Gastrocnemius medialis (tissue), 4 donors: ENCODE results near the gene DCLK2. TPM values are rescaled to one million over a fixed set of nuclear protein-coding genes. Genes with fewer than 3 reads are reported as not detected.

Experiments
- ATAC-seq, 2 donors: fragments of 150-250 bp; one replicate each; pipeline ENCODE4 v1.9.1; 2016
- DNase-seq, 2 donors: peaks; one replicate each; pipeline ENCODE4 v3.0.0-alpha.2; 2019
- H3K27ac ChIP-seq, 4 donors: fragments of 200-600 bp; sonication (generic); 1 replicate in 1 of 4; 2 replicates in 3 of 4; pipeline ENCODE4 v1.5.1; 2016 to 2018; ENCODE audit warnings: mild to moderate bottlenecking in 2 of 4, moderate library complexity in 1 of 4
- H3K27me3 ChIP-seq, 3 donors: fragments of 200-600 bp; sonication (generic) in 2 of 3; 1 replicate in 1 of 3; 2 replicates in 2 of 3; pipeline versions ENCODE4 v1.5.1 to v1.6.0; 2016 to 2019; ENCODE audit warnings: mild to moderate bottlenecking in 1 of 3, moderate library complexity in 1 of 3
- H3K36me3 ChIP-seq, 2 donors: fragments of 200-600 bp; sonication (generic) in 1 of 2; one replicate each; pipeline ENCODE4 v1.5.1; 2017 to 2018
- H3K4me1 ChIP-seq, 2 donors: fragments of 200-600 bp; sonication (generic) in 1 of 2; one replicate each; pipeline ENCODE4 v1.5.1; 2016 to 2017; ENCODE audit warnings: mild to moderate bottlenecking in 2 of 2
- H3K4me3 ChIP-seq, 4 donors: fragments of 200-600 bp; sonication (generic) in 3 of 4; 1 replicate in 1 of 4; 2 replicates in 3 of 4; pipeline ENCODE4 v1.5.1; 2016 to 2019; ENCODE audit warnings: mild to moderate bottlenecking in 2 of 4
- H3K9me3 ChIP-seq, 3 donors: fragments of 200-600 bp; sonication (generic) in 2 of 3; 1 replicate in 1 of 3; 2 replicates in 2 of 3; pipeline ENCODE4 v1.5.1; 2016 to 2019
- CTCF ChIP-seq, 5 experiments: fragments of 450-650 bp in 3 of 5; fragments of 200-600 bp in 2 of 5; sonication (generic) in 2 of 5; IDR thresholded peaks in 4 of 5; conservative IDR thresholded peaks in 1 of 5; 1 replicate in 4 of 5; 2 replicates in 1 of 5; pipeline ENCODE4 v1.5.1; 2016 to 2019; ENCODE audit warnings: antibody characterized with exemption in 5 of 5, mild to moderate bottlenecking in 3 of 5, moderate library complexity in 3 of 5
- POLR2A ChIP-seq, 2 donors: fragments of 450-650 bp; IDR thresholded peaks; one replicate each; pipeline ENCODE4 v1.6.1; 2017; ENCODE audit warnings: antibody characterized with exemption in 2 of 2, mild to moderate bottlenecking in 2 of 2, moderate library complexity in 2 of 2
- in situ Hi-C, 4 donors: fragments of 200-750 bp; cut with MboI; loops; one replicate each; pipeline versions ENCODE4 v1.15.0 to v1.8.0; 2017; ENCODE audit warnings: low sequenced_read_pairs in 4 of 4
- intact Hi-C: fragments of 100-400 bp; cut with DNase I; formaldehyde crosslinking; loops from one replicate; pipeline ENCODE4 v1.15.1; 2023; ENCODE audit warnings: low total_unique reads
- total RNA-seq, 4 donors: library from RNA; depleted of rRNA; stranded (reverse); fragments of >200 nt; gene quantifications; one replicate each; pipeline versions ENCODE4 v1.1.0 to v1.2.3, GENCODE V29; 2016

The DCLK2 gene
- total RNA-seq, 4 donors from 2014 or later = 0.29 to 0.97 (median 0.47) TPM

GRCh38 chr4:150140774-150141400 lies 62.6 kb downstream of the DCLK2 start:
- no peaks in the 10 kb centered on the region for H3K9me3 ChIP-seq
- no peaks in the 10 kb centered on the region for H3K27me3 ChIP-seq
- in situ Hi-C loops = no loop called here
- DNase-seq (no peak), ATAC-seq (no peak)
- no peaks in the 10 kb centered on the region for H3K4me1 ChIP-seq
- intact Hi-C loops = no loop called here
- H3K4me3 ChIP-seq = no peak overlapping the region
- no peak for TF ChIP-seq POLR2A (IDR thresholded peaks at IDR 0.05)
- TF ChIP-seq CTCF (IDR thresholded peaks at IDR 0.05 in 4 of 5, conservative IDR thresholded peaks at IDR 0.05 in 1 of 5) = no peak
- no peak overlapping the region for H3K27ac ChIP-seq
- no peaks in the 10 kb centered on the region for H3K36me3 ChIP-seq

GRCh38 chr4:150141756-150142155 lies 63.5 kb downstream of the DCLK2 start:
- no peaks in the 10 kb centered on the region for H3K27me3 ChIP-seq
- ATAC-seq (no peak), DNase-seq (no peak)
- H3K4me1 ChIP-seq = no peaks in the 10 kb centered on the region
- intact Hi-C loops = no loop called here
- no peak overlapping the region for H3K4me3 ChIP-seq
- H3K27ac ChIP-seq = no peak overlapping the region
- TF ChIP-seq POLR2A (IDR thresholded peaks at IDR 0.05) (no peak), CTCF (IDR thresholded peaks at IDR 0.05 in 4 of 5, conservative IDR thresholded peaks at IDR 0.05 in 1 of 5) (no peak)
- H3K36me3 ChIP-seq = no peaks in the 10 kb centered on the region
- no peaks in the 10 kb centered on the region for H3K9me3 ChIP-seq
- in situ Hi-C loops = no loop called here

GRCh38 chr4:150142831-150143230 lies 64.6 kb downstream of the DCLK2 start:
- Histone ChIP-seq H3K4me3 (no peak overlapping the region), H3K27ac (no peak overlapping the region), H3K9me3 (no peaks in the 10 kb centered on the region), H3K27me3 (no peaks in the 10 kb centered on the region), H3K4me1 (no peaks in the 10 kb centered on the region), H3K36me3 (no peaks in the 10 kb centered on the region)
- TF ChIP-seq CTCF (IDR thresholded peaks at IDR 0.05 in 4 of 5, conservative IDR thresholded peaks at IDR 0.05 in 1 of 5) (no peak), POLR2A (IDR thresholded peaks at IDR 0.05) (no peak)
- intact Hi-C loops = no loop called here
- no peak for ATAC-seq
- DNase-seq = no peak
- in situ Hi-C loops = no loop called here

GRCh38 chr4:150145090-150145945 lies 67.1 kb downstream of the DCLK2 start:
- Histone ChIP-seq H3K27me3 (no peaks in the 10 kb centered on the region), H3K4me1 (no peaks in the 10 kb centered on the region), H3K4me3 (no peak overlapping the region), H3K36me3 (no peaks in the 10 kb centered on the region), H3K9me3 (no peaks in the 10 kb centered on the region), H3K27ac (no peak overlapping the region)
- intact Hi-C loops (no loop called here), in situ Hi-C loops (no loop called here)
- ATAC-seq (no peak), DNase-seq (no peak)
- no peak for TF ChIP-seq CTCF (IDR thresholded peaks at IDR 0.05 in 4 of 5, conservative IDR thresholded peaks at IDR 0.05 in 1 of 5)
- no peak for TF ChIP-seq POLR2A (IDR thresholded peaks at IDR 0.05)
